Activated effector memory CD4-positive, alpha-beta T cell treated with Interleukin-2 at 50 U/mL for 16 hours (primary cell): Measurements from ENCODE around the gene TSEN15.

Experiments
- DNase-seq: peaks from one replicate; pipeline ENCODE4 v3.0.0-alpha.2; 2020

The TSEN15 gene

GRCh38 chr1:184110272-184111204 lies 59.0 kb downstream of the TSEN15 start:
- no peak for DNase-seq

- DNase-seq = no peak
Observed at GRCh38 chr1:184112176-184112948, 60.8 kb downstream of the TSEN15 start.

- no peak for DNase-seq
Observed at GRCh38 chr1:184113251-184113650, 61.7 kb downstream of the TSEN15 start.

- no peak for DNase-seq
Observed at GRCh38 chr1:184114818-184115398, 63.4 kb downstream of the TSEN15 start.

- DNase-seq = no peak
Observed at GRCh38 chr1:184116287-184116686, 64.8 kb downstream of the TSEN15 start.

GRCh38 chr1:184118046-184118445 lies 66.5 kb downstream of the TSEN15 start:
- DNase-seq = no peak
